ENCODE measurements around the gene LRRC17.

The LRRC17 gene

GRCh38 chr7:102931757-102932156 lies 19.0 kb downstream of the LRRC17 start:
- peaks cover 47% of the 10 kb centered on the region for H3K4me1 ChIP-seq (ENCODE audit: insufficient read depth, low read length)
- no peak overlapping the region for H3K27ac ChIP-seq (ENCODE audit: low read length)
- H3K27me3 ChIP-seq (ENCODE audit: insufficient read depth, low read length) = no peaks in the 10 kb centered on the region
- H3K4me3 ChIP-seq (ENCODE audit: low read length) = no peak overlapping the region
- no peaks in the 10 kb centered on the region for H3K36me3 ChIP-seq (ENCODE audit: insufficient read depth, low read depth, low read length)
- no peak overlapping the region for H3K9ac ChIP-seq (ENCODE audit: low read depth, low read length)
- H3K9me3 ChIP-seq (ENCODE audit: insufficient read depth, low read depth, low read length) = no peaks in the 10 kb centered on the region

DNA sequence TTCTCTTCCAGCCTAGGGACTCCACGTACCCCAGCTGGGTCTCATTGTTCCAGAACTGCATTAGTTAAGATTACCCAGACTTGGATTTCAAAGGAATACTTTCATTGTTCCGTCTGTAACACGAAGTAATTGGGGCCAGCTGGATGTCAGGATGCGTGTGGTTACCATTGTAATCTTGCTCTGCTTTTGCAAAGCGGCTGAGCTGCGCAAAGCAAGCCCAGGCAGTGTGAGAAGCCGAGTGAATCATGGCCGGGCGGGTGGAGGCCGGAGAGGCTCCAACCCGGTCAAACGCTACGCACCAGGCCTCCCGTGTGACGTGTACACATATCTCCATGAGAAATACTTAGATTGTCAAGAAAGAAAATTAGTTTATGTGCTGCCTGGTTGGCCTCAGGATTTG lies 21.0 kb downstream of the LRRC17 start:
- H3K4me1 ChIP-seq (ENCODE audit: insufficient read depth, low read length) = peaks cover 45% of the 10 kb centered on the region
- no peak overlapping the region for H3K27ac ChIP-seq (ENCODE audit: low read length)
- no peaks in the 10 kb centered on the region for H3K9me3 ChIP-seq (ENCODE audit: insufficient read depth, low read depth, low read length)
- H3K36me3 ChIP-seq (ENCODE audit: insufficient read depth, low read depth, low read length) = no peaks in the 10 kb centered on the region
- H3K27me3 ChIP-seq (ENCODE audit: insufficient read depth, low read length) = no peaks in the 10 kb centered on the region
- H3K4me3 ChIP-seq (ENCODE audit: low read length) = peak overlapping the region; percentile 44
- peak overlapping the region; percentile 74 for H3K9ac ChIP-seq (ENCODE audit: low read depth, low read length)

- Histone ChIP-seq H3K27ac (ENCODE audit: low read length) (no peak overlapping the region), H3K4me3 (ENCODE audit: low read length) (peak overlapping the region; percentile 44), H3K9ac (ENCODE audit: low read depth, low read length) (peak overlapping the region; percentile 74), H3K9me3 (ENCODE audit: insufficient read depth, low read depth, low read length) (no peaks in the 10 kb centered on the region), H3K36me3 (ENCODE audit: insufficient read depth, low read depth, low read length) (no peaks in the 10 kb centered on the region), H3K27me3 (ENCODE audit: insufficient read depth, low read length) (no peaks in the 10 kb centered on the region), H3K4me1 (ENCODE audit: insufficient read depth, low read length) (peaks cover 49% of the 10 kb centered on the region)
Observed at GRCh38 chr7:102934239-102934638, 21.4 kb downstream of the LRRC17 start.

GRCh38 chr7:102934701-102935100 lies 21.9 kb downstream of the LRRC17 start:
- Histone ChIP-seq H3K27me3 (ENCODE audit: insufficient read depth, low read length) (no peaks in the 10 kb centered on the region), H3K9me3 (ENCODE audit: insufficient read depth, low read depth, low read length) (no peaks in the 10 kb centered on the region), H3K4me3 (ENCODE audit: low read length) (peak overlapping the region; percentile 44; the same call in 1 of the 2 replicates), H3K9ac (ENCODE audit: low read depth, low read length) (peak overlapping the region; percentile 74; the same call in 1 of the 2 replicates), H3K27ac (ENCODE audit: low read length) (no peak overlapping the region), H3K4me1 (ENCODE audit: insufficient read depth, low read length) (peaks cover 49% of the 10 kb centered on the region), H3K36me3 (ENCODE audit: insufficient read depth, low read depth, low read length) (no peaks in the 10 kb centered on the region)

DNA sequence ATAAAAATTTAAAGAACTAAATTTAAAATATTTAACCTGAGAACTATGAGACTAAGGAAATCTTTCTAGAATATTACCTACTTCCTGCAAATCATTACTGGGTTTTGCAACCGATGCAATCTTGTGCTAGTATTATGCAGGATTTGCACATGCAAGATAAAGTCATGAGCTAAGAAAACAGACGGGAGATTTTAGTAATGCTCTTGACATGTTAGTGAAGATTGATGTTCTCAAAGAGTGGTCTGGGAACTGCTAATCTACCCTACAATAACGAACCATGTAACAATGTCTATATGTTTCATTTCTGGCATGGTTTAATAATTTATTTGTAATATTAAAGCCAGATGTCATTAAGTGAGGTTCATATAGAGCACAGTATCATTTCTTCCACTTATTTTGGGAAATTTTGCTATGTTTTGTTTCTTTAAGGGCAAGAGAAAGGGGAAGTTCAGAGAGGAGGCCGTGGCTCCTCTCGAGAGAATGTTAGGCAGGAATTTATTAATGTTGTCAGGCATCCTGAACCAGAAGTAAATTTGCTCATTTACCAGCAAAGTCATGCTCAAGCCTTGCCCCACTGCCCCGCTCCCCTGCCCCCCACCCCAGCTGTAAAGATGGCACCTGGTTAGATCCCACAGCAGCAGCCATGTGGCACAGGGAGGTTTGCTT lies 22.8 kb downstream of the LRRC17 start:
- no peaks in the 10 kb centered on the region for H3K27me3 ChIP-seq (ENCODE audit: insufficient read depth, low read length)
- peaks cover 49% of the 10 kb centered on the region for H3K4me1 ChIP-seq (ENCODE audit: insufficient read depth, low read length)
- no peak overlapping the region for H3K27ac ChIP-seq (ENCODE audit: low read length)
- no peaks in the 10 kb centered on the region for H3K9me3 ChIP-seq (ENCODE audit: insufficient read depth, low read depth, low read length)
- no peak overlapping the region for H3K9ac ChIP-seq (ENCODE audit: low read depth, low read length)
- no peaks in the 10 kb centered on the region for H3K36me3 ChIP-seq (ENCODE audit: insufficient read depth, low read depth, low read length)
- H3K4me3 ChIP-seq (ENCODE audit: low read length) = no peak overlapping the region

DNA sequence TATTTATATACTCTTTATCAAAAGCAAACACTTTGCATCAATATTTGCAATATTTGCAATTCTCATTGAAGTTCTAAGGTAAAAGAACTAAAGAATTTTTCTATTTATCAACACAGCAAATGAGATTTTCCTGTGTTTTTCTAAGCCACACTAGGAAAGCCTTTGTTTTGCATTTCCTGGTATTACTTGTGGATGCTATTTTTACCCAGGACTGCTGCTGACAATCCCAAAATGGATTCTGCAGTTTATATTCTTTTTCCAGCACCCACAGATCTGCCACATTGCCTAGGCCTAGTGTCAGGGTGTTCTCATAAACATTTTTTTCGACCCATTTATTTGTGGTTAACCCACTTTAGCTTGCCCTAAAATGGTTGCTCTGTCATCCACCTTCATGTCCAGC lies 25.9 kb downstream of the LRRC17 start:
- Histone ChIP-seq H3K4me1 (ENCODE audit: insufficient read depth, low read length) (peaks cover 57% of the 10 kb centered on the region), H3K36me3 (ENCODE audit: insufficient read depth, low read depth, low read length) (no peaks in the 10 kb centered on the region), H3K9me3 (ENCODE audit: insufficient read depth, low read depth, low read length) (no peaks in the 10 kb centered on the region), H3K9ac (ENCODE audit: low read depth, low read length) (no peak overlapping the region), H3K27ac (ENCODE audit: low read length) (no peak overlapping the region), H3K27me3 (ENCODE audit: insufficient read depth, low read length) (no peaks in the 10 kb centered on the region), H3K4me3 (ENCODE audit: low read length) (no peak overlapping the region)

DNA sequence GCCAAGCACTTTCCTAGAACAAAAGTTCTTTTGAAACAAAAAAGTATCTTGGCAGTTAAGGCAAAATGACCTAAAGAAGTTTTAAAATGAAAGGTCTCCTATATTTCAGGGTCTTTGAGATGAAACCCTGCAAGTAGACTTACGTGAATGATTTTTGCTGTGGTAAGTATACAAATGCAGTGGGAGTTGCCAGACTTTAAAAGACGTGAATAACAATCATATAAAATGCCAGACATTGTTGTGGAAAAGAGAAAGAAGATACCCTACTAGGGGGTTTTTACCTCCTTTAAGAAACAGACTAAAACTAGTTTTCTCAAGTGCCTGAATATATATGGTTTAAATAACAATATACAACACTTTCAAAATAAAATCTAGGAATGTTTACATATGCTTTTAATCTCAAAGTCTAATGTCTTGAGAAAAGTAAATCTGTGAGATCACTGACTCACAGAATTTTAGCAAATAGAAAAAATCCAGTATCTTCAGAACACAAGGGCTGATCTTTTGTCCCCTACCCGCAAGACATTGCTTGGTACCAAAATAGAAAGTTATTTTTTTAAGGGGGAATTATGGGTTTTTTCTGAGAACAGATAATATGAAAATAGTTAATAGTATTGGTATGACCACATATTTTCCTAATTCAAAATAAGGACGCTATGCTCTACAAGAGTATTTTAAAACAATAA lies 29.5 kb downstream of the LRRC17 start:
- H3K9me3 ChIP-seq (ENCODE audit: insufficient read depth, low read depth, low read length) = no peaks in the 10 kb centered on the region
- peaks cover 53% of the 10 kb centered on the region for H3K4me1 ChIP-seq (ENCODE audit: insufficient read depth, low read length)
- H3K9ac ChIP-seq (ENCODE audit: low read depth, low read length) = peak overlapping the region; percentile 2; the same call in 1 of the 2 replicates
- no peaks in the 10 kb centered on the region for H3K27me3 ChIP-seq (ENCODE audit: insufficient read depth, low read length)
- no peaks in the 10 kb centered on the region for H3K36me3 ChIP-seq (ENCODE audit: insufficient read depth, low read depth, low read length)
- H3K4me3 ChIP-seq (ENCODE audit: low read length) = peak overlapping the region; percentile 46
- H3K27ac ChIP-seq (ENCODE audit: low read length) = peak overlapping the region; percentile 29

GRCh38 chr7:102942868-102943267 lies 30.1 kb downstream of the LRRC17 start:
- peaks cover 51% of the 10 kb centered on the region for H3K4me1 ChIP-seq (ENCODE audit: insufficient read depth, low read length)
- H3K9me3 ChIP-seq (ENCODE audit: insufficient read depth, low read depth, low read length) = no peaks in the 10 kb centered on the region
- H3K36me3 ChIP-seq (ENCODE audit: insufficient read depth, low read depth, low read length) = no peaks in the 10 kb centered on the region
- H3K4me3 ChIP-seq (ENCODE audit: low read length) = peak overlapping the region; percentile 46
- H3K27me3 ChIP-seq (ENCODE audit: insufficient read depth, low read length) = no peaks in the 10 kb centered on the region
- peak overlapping the region; percentile 29 for H3K27ac ChIP-seq (ENCODE audit: low read length)
- H3K9ac ChIP-seq (ENCODE audit: low read depth, low read length) = peak overlapping the region; percentile 2; the same call in 1 of the 2 replicates

- Histone ChIP-seq H3K9ac (ENCODE audit: low read depth, low read length) (peak overlapping the region; percentile 2; the same call in 1 of the 2 replicates), H3K4me3 (ENCODE audit: low read length) (peak overlapping the region; percentile 46), H3K27ac (ENCODE audit: low read length) (no peak overlapping the region), H3K27me3 (ENCODE audit: insufficient read depth, low read length) (no peaks in the 10 kb centered on the region), H3K4me1 (ENCODE audit: insufficient read depth, low read length) (peaks cover 44% of the 10 kb centered on the region), H3K9me3 (ENCODE audit: insufficient read depth, low read depth, low read length) (no peaks in the 10 kb centered on the region), H3K36me3 (ENCODE audit: insufficient read depth, low read depth, low read length) (no peaks in the 10 kb centered on the region)
Observed at GRCh38 chr7:102943423-102944169, 30.8 kb downstream of the LRRC17 start.

DNA sequence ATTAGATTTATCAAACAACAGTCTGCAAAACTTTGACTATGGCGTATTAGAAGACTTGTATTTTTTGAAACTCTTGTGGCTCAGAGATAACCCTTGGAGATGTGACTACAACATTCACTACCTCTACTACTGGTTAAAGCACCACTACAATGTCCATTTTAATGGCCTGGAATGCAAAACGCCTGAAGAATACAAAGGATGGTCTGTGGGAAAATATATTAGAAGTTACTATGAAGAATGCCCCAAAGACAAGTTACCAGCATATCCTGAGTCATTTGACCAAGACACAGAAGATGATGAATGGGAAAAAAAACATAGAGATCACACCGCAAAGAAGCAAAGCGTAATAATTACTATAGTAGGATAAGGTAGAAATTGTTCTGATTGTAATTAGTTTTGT lies 31.4 kb downstream of the LRRC17 start:
- no peaks in the 10 kb centered on the region for H3K36me3 ChIP-seq (ENCODE audit: insufficient read depth, low read depth, low read length)

DNA sequence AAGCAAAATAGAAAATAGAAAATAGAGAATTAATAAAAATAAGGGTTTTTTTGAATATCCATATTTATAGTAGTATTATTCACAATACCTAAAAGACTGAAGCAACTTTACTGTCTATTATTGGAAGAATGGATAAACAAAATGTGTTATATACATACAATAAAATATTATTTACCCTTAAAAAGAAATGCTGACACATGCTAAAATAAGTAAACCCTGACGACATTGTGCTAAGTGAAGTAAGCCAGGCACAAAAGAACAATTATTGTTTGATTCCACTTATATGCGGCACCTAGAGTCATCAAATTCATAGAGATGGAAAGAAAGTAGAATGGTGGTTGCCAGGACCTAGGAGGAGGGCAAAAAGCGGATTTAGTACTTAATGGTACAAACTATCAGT lies 39.0 kb downstream of the LRRC17 start:
- no peaks in the 10 kb centered on the region for H3K4me1 ChIP-seq (ENCODE audit: insufficient read depth, low read length)
- no peak overlapping the region for H3K9ac ChIP-seq (ENCODE audit: low read depth, low read length)

More for the DNA sequence above, 31.4 kb downstream of the LRRC17 start:
- Histone ChIP-seq H3K4me3 (ENCODE audit: low read length) (peak overlapping the region; percentile 46), H3K4me1 (ENCODE audit: insufficient read depth, low read length) (peaks cover 38% of the 10 kb centered on the region), H3K27ac (ENCODE audit: low read length) (no peak overlapping the region), H3K9me3 (ENCODE audit: insufficient read depth, low read depth, low read length) (no peaks in the 10 kb centered on the region), H3K27me3 (ENCODE audit: insufficient read depth, low read length) (no peaks in the 10 kb centered on the region), H3K9ac (ENCODE audit: low read depth, low read length) (no peak overlapping the region)

More for the DNA sequence above, 39.0 kb downstream of the LRRC17 start:
- Histone ChIP-seq H3K4me3 (ENCODE audit: low read length) (no peak overlapping the region), H3K36me3 (ENCODE audit: insufficient read depth, low read depth, low read length) (no peaks in the 10 kb centered on the region), H3K27ac (ENCODE audit: low read length) (no peak overlapping the region), H3K9me3 (ENCODE audit: insufficient read depth, low read depth, low read length) (no peaks in the 10 kb centered on the region), H3K27me3 (ENCODE audit: insufficient read depth, low read length) (no peaks in the 10 kb centered on the region)
